ENCODE data around the gene WNK2. TPM values are rescaled to one million over a fixed set of nuclear protein-coding genes. Genes with fewer than 3 reads are reported as not detected.
"Not testable (repeated sequence)": the region's sequence is repeated elsewhere in the genome, so short reads cannot be mapped to it uniquely, and the experiment has no call there.

WNK2 gene
- total RNA-seq, 1 experiment from 2014 or later: 69.4 TPM

DNA sequence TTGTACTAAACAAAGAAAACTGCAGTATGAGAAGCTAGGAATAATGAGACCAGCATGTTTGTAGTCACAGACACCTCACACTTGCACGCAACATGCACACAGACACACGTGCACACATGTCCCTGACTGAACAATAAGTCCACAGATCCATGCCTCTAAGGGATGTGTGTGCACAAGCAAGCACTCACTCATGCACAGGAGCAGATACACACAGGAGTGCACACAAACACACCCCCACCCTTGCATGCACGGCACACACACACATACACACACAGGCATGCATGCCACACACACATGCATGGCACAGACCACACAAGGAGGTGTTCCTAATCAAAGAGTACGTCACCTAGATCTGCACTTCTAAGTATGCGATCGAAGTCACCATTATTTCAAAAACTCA, 156.2 kb downstream of the WNK2 start:
- Histone ChIP-seq H3K23ac (ENCODE audit: insufficient read length, low read depth, low read length) (no peak overlapping the region), H3K23me2 (ENCODE audit: insufficient read length, low read depth, low read length, poor library complexity, severe bottlenecking) (no peaks in the 10 kb centered on the region), H3K79me2 (ENCODE audit: insufficient read depth, low read length) (peaks cover 15% of the 10 kb centered on the region; the same call in 1 of the 2 replicates), H3K27me3 (ENCODE audit: insufficient read depth, low read length) (no peaks in the 10 kb centered on the region), H2BK5ac (ENCODE audit: insufficient read length, low read length) (no peak overlapping the region), H3T11ph (ENCODE audit: low read length) (no peak overlapping the region), H3K56ac (ENCODE audit: insufficient read length, low read depth, low read length) (no peak overlapping the region), H4K5ac (ENCODE audit: insufficient read length, low read depth, low read length) (no peak overlapping the region), H3K9ac (ENCODE audit: extremely low read depth, insufficient read length, low read length) (no peak overlapping the region), H3K4me2 (ENCODE audit: insufficient read depth, insufficient read length, low read length) (no peak overlapping the region), H2BK120ac (ENCODE audit: low read depth, low read length, poor library complexity, severe bottlenecking) (no peak overlapping the region), H2BK15ac (ENCODE audit: low read depth, low read length) (no peak overlapping the region), H2AK5ac (ENCODE audit: insufficient read length, low read length) (no peak overlapping the region), H3K9me3 (ENCODE audit: control insufficient read depth, low read depth, low read length) (peaks cover 24% of the 10 kb centered on the region), H4K20me1 (ENCODE audit: control insufficient read depth, insufficient read depth, insufficient read length) (no peaks in the 10 kb centered on the region), H4K8ac (replicated peaks; ENCODE audit: insufficient read length, low read depth, low read length) (no peak overlapping the region), H3K14ac (ENCODE audit: insufficient read depth, low read length) (no peak overlapping the region), H2BK12ac (ENCODE audit: insufficient read length, low read depth, low read length) (no peak overlapping the region), H2BK20ac (ENCODE audit: low read depth, low read length, poor library complexity, severe bottlenecking) (no peak overlapping the region), H3K4me1 (ENCODE audit: insufficient read depth, low read length) (peaks cover 4% of the 10 kb centered on the region; the same call in 1 of the 2 replicates), H2AFZ (ENCODE audit: low read length) (no peak overlapping the region), H4K91ac (ENCODE audit: insufficient read length, low read depth, low read length) (no peak overlapping the region), H3K27ac (ENCODE audit: insufficient read length, low read depth, low read length) (no peak overlapping the region), H3K4ac (ENCODE audit: low read depth, low read length) (no peak overlapping the region), H3K18ac (ENCODE audit: insufficient read length, low read depth, low read length) (no peak overlapping the region), H3K79me1 (ENCODE audit: insufficient read depth, low read depth, low read length, poor library complexity, severe bottlenecking) (no peaks in the 10 kb centered on the region)
- WGBS (ENCODE audit: extremely low coverage, insufficient read length, low lambda C conversion rate): no CpG with 5 or more reads among the region's 6 CpGs
- TF ChIP-seq, protein P1, sequence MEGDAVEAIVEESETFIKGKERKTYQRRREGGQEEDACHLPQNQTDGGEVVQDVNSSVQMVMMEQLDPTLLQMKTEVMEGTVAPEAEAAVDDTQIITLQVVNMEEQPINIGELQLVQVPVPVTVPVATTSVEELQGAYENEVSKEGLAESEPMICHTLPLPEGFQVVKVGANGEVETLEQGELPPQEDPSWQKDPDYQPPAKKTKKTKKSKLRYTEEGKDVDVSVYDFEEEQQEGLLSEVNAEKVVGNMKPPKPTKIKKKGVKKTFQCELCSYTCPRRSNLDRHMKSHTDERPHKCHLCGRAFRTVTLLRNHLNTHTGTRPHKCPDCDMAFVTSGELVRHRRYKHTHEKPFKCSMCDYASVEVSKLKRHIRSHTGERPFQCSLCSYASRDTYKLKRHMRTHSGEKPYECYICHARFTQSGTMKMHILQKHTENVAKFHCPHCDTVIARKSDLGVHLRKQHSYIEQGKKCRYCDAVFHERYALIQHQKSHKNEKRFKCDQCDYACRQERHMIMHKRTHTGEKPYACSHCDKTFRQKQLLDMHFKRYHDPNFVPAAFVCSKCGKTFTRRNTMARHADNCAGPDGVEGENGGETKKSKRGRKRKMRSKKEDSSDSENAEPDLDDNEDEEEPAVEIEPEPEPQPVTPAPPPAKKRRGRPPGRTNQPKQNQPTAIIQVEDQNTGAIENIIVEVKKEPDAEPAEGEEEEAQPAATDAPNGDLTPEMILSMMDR (conservative IDR thresholded peaks at IDR 0.05): no peak
- H3K9me3 Mint-ChIP-seq: peaks cover 23 to 44% of the 10 kb centered on the region in 2 experiments
- H3K27me3 Mint-ChIP-seq (ENCODE audit: low read depth): no peaks in the 10 kb centered on the region
- H3K36me3 Mint-ChIP-seq (ENCODE audit: insufficient read depth in 1 of 3, low read depth in 3 of 3): peaks cover 30 to 59% (median 39%) of the 10 kb centered on the region in 3 experiments
- H3K4me1 Mint-ChIP-seq: peaks cover 14 to 37% of the 10 kb centered on the region in 2 experiments; a peak in 3 of 4 replicates
- H3K27ac Mint-ChIP-seq: no peak overlapping the region
- DNase-seq: no peak
- no peak overlapping the region for H3K4me3 Mint-ChIP-seq

DNA sequence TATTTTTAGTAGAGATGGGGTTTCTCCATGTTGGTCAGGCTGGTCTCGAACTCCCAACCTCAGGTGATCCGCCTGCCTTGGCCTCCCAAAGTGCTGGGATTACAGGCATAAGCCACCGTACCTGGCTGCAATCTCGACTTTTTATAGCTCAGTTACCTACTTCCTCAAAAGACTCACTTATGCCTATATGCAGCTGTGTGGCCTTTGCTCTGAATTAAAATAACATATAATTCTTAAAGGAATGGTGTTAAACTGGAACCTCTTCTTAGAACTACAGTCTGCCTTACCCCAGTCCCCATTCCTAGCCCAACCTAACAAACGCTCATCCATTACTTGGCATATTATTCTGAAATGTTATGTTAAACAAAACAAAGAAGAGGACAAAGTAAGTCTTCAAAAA, 157.9 kb downstream of the WNK2 start:
- H3K9ac ChIP-seq (ENCODE audit: extremely low read depth, insufficient read length, low read length); DNase-seq; H3K4me2 ChIP-seq (ENCODE audit: insufficient read depth, insufficient read length, low read length); H3K4me1 ChIP-seq (ENCODE audit: insufficient read depth, low read length); H3K27ac Mint-ChIP-seq; H4K8ac ChIP-seq (replicated peaks; ENCODE audit: insufficient read length, low read depth, low read length); H3K79me1 ChIP-seq (ENCODE audit: insufficient read depth, low read depth, low read length, poor library complexity, severe bottlenecking); H2AK5ac ChIP-seq (ENCODE audit: insufficient read length, low read length); H3K14ac ChIP-seq (ENCODE audit: insufficient read depth, low read length); H4K20me1 ChIP-seq (ENCODE audit: control insufficient read depth, insufficient read depth, insufficient read length); H4K5ac ChIP-seq (ENCODE audit: insufficient read length, low read depth, low read length); H2BK20ac ChIP-seq (ENCODE audit: low read depth, low read length, poor library complexity, severe bottlenecking); H3K56ac ChIP-seq (ENCODE audit: insufficient read length, low read depth, low read length); H3K27me3 Mint-ChIP-seq (ENCODE audit: low read depth); H3T11ph ChIP-seq (ENCODE audit: low read length); H2AFZ ChIP-seq (ENCODE audit: low read length); H3K4ac ChIP-seq (ENCODE audit: low read depth, low read length); H2BK5ac ChIP-seq (ENCODE audit: insufficient read length, low read length); H3K27ac ChIP-seq (ENCODE audit: insufficient read length, low read depth, low read length); H3K23ac ChIP-seq (ENCODE audit: insufficient read length, low read depth, low read length); H2BK15ac ChIP-seq (ENCODE audit: low read depth, low read length); H4K91ac ChIP-seq (ENCODE audit: insufficient read length, low read depth, low read length); H2BK12ac ChIP-seq (ENCODE audit: insufficient read length, low read depth, low read length); H3K18ac ChIP-seq (ENCODE audit: insufficient read length, low read depth, low read length); H2BK120ac ChIP-seq (ENCODE audit: low read depth, low read length, poor library complexity, severe bottlenecking); H3K4me3 Mint-ChIP-seq; H3K27me3 ChIP-seq (ENCODE audit: insufficient read depth, low read length): not testable (repeated sequence)
- Histone ChIP-seq H3K23me2 (ENCODE audit: insufficient read length, low read depth, low read length, poor library complexity, severe bottlenecking) (peaks cover 11% of the 10 kb centered on the region), H3K9me3 (ENCODE audit: control insufficient read depth, low read depth, low read length) (peaks cover 24% of the 10 kb centered on the region), H3K79me2 (ENCODE audit: insufficient read depth, low read length) (peaks cover 20% of the 10 kb centered on the region; the same call in 1 of the 2 replicates)
- H3K4me1 Mint-ChIP-seq: peaks cover 22 to 45% of the 10 kb centered on the region in 2 experiments
- H3K9me3 Mint-ChIP-seq: peaks cover 23 to 40% of the 10 kb centered on the region in 2 experiments
- no CpG with 5 or more reads among the region's 5 CpGs for WGBS (ENCODE audit: extremely low coverage, insufficient read length, low lambda C conversion rate)
- H3K36me3 Mint-ChIP-seq (ENCODE audit: insufficient read depth in 1 of 3, low read depth in 3 of 3): peaks cover 30 to 56% (median 34%) of the 10 kb centered on the region in 3 experiments

Data from H9 (cell line).